ENCODE measurements around the gene LIPH. TPM values are rescaled to one million over a fixed set of nuclear protein-coding genes. Genes with fewer than 3 reads are reported as not detected.
"Not testable (repeated sequence)": the region's sequence is repeated elsewhere in the genome, so short reads cannot be mapped to it uniquely, and the experiment has no call there.

The LIPH gene
- total RNA-seq, 1 donor from 2014 or later, result 29.7 TPM

- DNase-seq (no peak), ATAC-seq (no peak)
- peaks cover 3% of the 10 kb centered on the region for H3K9me3 ChIP-seq
- H3K4me1 ChIP-seq, result peaks cover 17% of the 10 kb centered on the region
- peak overlapping the region; percentile 88 for H3K27ac ChIP-seq
- no peaks in the 10 kb centered on the region for H3K27me3 ChIP-seq (ENCODE audit: low read depth)
- H3K36me3 ChIP-seq, result no peaks in the 10 kb centered on the region
- TF ChIP-seq, protein P1, sequence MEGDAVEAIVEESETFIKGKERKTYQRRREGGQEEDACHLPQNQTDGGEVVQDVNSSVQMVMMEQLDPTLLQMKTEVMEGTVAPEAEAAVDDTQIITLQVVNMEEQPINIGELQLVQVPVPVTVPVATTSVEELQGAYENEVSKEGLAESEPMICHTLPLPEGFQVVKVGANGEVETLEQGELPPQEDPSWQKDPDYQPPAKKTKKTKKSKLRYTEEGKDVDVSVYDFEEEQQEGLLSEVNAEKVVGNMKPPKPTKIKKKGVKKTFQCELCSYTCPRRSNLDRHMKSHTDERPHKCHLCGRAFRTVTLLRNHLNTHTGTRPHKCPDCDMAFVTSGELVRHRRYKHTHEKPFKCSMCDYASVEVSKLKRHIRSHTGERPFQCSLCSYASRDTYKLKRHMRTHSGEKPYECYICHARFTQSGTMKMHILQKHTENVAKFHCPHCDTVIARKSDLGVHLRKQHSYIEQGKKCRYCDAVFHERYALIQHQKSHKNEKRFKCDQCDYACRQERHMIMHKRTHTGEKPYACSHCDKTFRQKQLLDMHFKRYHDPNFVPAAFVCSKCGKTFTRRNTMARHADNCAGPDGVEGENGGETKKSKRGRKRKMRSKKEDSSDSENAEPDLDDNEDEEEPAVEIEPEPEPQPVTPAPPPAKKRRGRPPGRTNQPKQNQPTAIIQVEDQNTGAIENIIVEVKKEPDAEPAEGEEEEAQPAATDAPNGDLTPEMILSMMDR (IDR thresholded peaks at IDR 0.05), result no peak
- H3K4me3 ChIP-seq, result no peak overlapping the region
- intact Hi-C loops (cut with DNase I), result no loop called here
Observed at GRCh38 chr3:185559706-185560090, 7.3 kb upstream of the LIPH start.

DNA sequence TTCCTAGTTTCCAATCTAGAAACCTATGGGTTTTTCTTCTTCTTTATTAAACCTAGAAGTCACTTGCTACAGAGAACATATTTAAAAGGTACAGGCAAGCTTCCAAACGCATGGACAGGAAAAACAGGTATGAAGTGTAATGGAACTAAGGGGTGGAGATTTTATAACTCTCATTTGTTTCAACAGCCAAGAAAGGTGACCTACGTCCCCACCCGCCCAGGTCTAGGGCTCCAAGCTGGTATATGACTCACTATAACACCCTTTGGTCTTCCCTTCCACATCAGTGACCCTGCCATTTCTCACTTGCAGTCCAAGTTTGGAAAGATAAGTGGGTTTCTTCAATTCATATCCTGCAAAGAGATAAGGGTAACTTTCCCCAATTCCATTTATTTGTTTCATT lies 6.0 kb upstream of the LIPH start:
- ATAC-seq (peak; percentile 82 to 86), DNase-seq (peak; percentile 79)
- TF ChIP-seq, protein P1 (IDR thresholded peaks at IDR 0.05), result no peak
- peaks cover 3% of the 10 kb centered on the region for H3K9me3 ChIP-seq
- H3K4me3 ChIP-seq, result no peak overlapping the region
- peaks cover 17% of the 10 kb centered on the region for H3K4me1 ChIP-seq
- no peaks in the 10 kb centered on the region for H3K27me3 ChIP-seq (ENCODE audit: low read depth)
- H3K27ac ChIP-seq, result peak overlapping the region; percentile 87
- no peaks in the 10 kb centered on the region for H3K36me3 ChIP-seq
- intact Hi-C loops (cut with DNase I), result no loop called here

GRCh38 chr3:185556640-185557039 lies 4.3 kb upstream of the LIPH start:
- H3K36me3 ChIP-seq; H3K27me3 ChIP-seq (ENCODE audit: low read depth); DNase-seq; H3K4me3 ChIP-seq; ATAC-seq; H3K9me3 ChIP-seq; intact Hi-C loops (cut with DNase I): not testable (repeated sequence)
- peak overlapping the region; percentile 46 for H3K27ac ChIP-seq
- peaks cover 17% of the 10 kb centered on the region for H3K4me1 ChIP-seq

GRCh38 chr3:185555860-185556347 lies 3.5 kb upstream of the LIPH start:
- intact Hi-C loops (cut with DNase I), result no loop called here
- ATAC-seq (no peak), DNase-seq (no peak)
- no peaks in the 10 kb centered on the region for H3K36me3 ChIP-seq
- H3K27ac ChIP-seq, result peak overlapping the region; percentile 46
- H3K4me1 ChIP-seq, result peaks cover 12% of the 10 kb centered on the region
- H3K4me3 ChIP-seq, result no peak overlapping the region
- H3K9me3 ChIP-seq, result peaks cover 3% of the 10 kb centered on the region
- TF ChIP-seq, protein P1 (IDR thresholded peaks at IDR 0.05), result no peak
- H3K27me3 ChIP-seq (ENCODE audit: low read depth), result no peaks in the 10 kb centered on the region

DNA sequence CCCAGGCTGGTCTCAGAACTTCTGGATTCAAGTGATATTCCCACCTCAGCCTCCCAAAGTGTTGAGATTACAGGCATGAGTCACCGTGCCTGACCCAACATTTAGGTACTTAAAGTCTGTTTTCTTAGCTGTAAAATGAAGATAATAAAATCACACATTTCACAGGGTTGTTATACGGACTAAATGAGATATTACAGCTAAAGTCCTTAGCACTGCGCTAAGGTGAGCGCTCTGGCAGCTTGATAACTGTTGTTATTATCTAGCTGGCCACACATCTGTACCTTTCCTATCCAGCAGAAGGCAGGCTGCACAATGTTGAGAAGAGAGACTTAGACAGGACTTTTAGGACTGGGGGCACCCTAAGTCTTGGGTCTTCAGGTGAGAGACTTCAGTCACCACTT lies 2.7 kb upstream of the LIPH start:
- intact Hi-C loops (cut with DNase I), result no loop called here
- Histone ChIP-seq H3K4me3 (no peak overlapping the region), H3K9me3 (peaks cover 3% of the 10 kb centered on the region), H3K4me1 (peaks cover 9% of the 10 kb centered on the region), H3K27ac (peak overlapping the region; percentile 46), H3K27me3 (ENCODE audit: low read depth) (no peaks in the 10 kb centered on the region), H3K36me3 (no peaks in the 10 kb centered on the region)
- DNase-seq (no peak), ATAC-seq (no peak)
- TF ChIP-seq, protein P1 (IDR thresholded peaks at IDR 0.05), result no peak

GRCh38 chr3:185549651-185550111 lies 2.7 kb downstream of the LIPH start:
- intact Hi-C loops (cut with DNase I), result no loop called here
- H3K9me3 ChIP-seq, result no peaks in the 10 kb centered on the region
- no peaks in the 10 kb centered on the region for H3K36me3 ChIP-seq
- H3K4me1 ChIP-seq, result peaks cover 6% of the 10 kb centered on the region
- H3K27ac ChIP-seq, result peak overlapping the region; percentile 71
- ATAC-seq (peak; percentile 37 to 76), DNase-seq (no peak)
- TF ChIP-seq, protein P1 (IDR thresholded peaks at IDR 0.05), result no peak
- peak overlapping the region; percentile 34 for H3K4me3 ChIP-seq
- no peaks in the 10 kb centered on the region for H3K27me3 ChIP-seq (ENCODE audit: low read depth)

All from lower lobe of right lung (tissue), 2 donors.